GM20000 (cell line): ENCODE measurements around the gene CNOT4.
"Not testable (repeated sequence)": the region's sequence is repeated elsewhere in the genome, so short reads cannot be mapped to it uniquely, and the experiment has no call there.

Source experiments
- DNase-seq: peaks from one replicate; pipeline ENCODE4 v3.0.0; 2012; ENCODE audit warnings: low spot score
- CTCF ChIP-seq: IDR thresholded peaks from 2 replicates; pipeline ENCODE4 v1.5.1; 2012; ENCODE audit warnings: mild to moderate bottlenecking, control low read depth; ENCODE audit errors: extremely low read depth, missing control alignments

CNOT4 gene

GRCh38 chr7:135475521-135475920 is 34.4 kb downstream of the CNOT4 start:
- DNase-seq: no peak
- no peak for TF ChIP-seq CTCF

GRCh38 chr7:135469705-135470104 is 40.2 kb downstream of the CNOT4 start:
- not testable (repeated sequence) for DNase-seq

- no peak for DNase-seq
- TF ChIP-seq CTCF: no peak
Measured at GRCh38 chr7:135467207-135467711, 42.6 kb downstream of the CNOT4 start.

GRCh38 chr7:135466442-135467206 is 43.3 kb downstream of the CNOT4 start:
- no peak for TF ChIP-seq CTCF
- DNase-seq: no peak

GRCh38 chr7:135463908-135464307 is 46.0 kb downstream of the CNOT4 start:
- TF ChIP-seq CTCF: no peak
- no peak for DNase-seq

GRCh38 chr7:135459951-135460567 is 49.8 kb downstream of the CNOT4 start:
- no peak for DNase-seq
- no peak for TF ChIP-seq CTCF

GRCh38 chr7:135459076-135459475 is 50.8 kb downstream of the CNOT4 start:
- no peak for DNase-seq
- TF ChIP-seq CTCF: no peak
